Measurements from ENCODE around the gene FJX1.

The FJX1 gene

GRCh38 chr11:35580397-35580781 is 37.9 kb upstream of the FJX1 start:
- Histone ChIP-seq H3F3A (ENCODE audit: insufficient read depth, low read length) (no peaks in the 10 kb centered on the region), H3K4me3 (ENCODE audit: low read depth, low read length, poor library complexity, severe bottlenecking) (no peak overlapping the region), H3K9me2 (ENCODE audit: low read depth, low read length) (no peaks in the 10 kb centered on the region), H3K9ac (ENCODE audit: low read length) (no peak overlapping the region), H3K27me3 (ENCODE audit: insufficient read depth, low read length) (no peaks in the 10 kb centered on the region), H3K9me3 (ENCODE audit: low read length) (no peaks in the 10 kb centered on the region), H3K4me2 (ENCODE audit: low read length) (no peak overlapping the region), H2AFZ (ENCODE audit: low read length) (no peak overlapping the region), H4K20me1 (ENCODE audit: insufficient read depth, low read length) (no peaks in the 10 kb centered on the region), H3K36me3 (ENCODE audit: insufficient read depth, low read length) (no peaks in the 10 kb centered on the region), H3K4me1 (ENCODE audit: insufficient read depth, low read length, severe bottlenecking) (no peaks in the 10 kb centered on the region), H3K27ac (ENCODE audit: low read depth, low read length, poor library complexity, severe bottlenecking) (no peak overlapping the region), H3K79me2 (ENCODE audit: insufficient read depth, low read length) (no peaks in the 10 kb centered on the region)
- no peak for TF ChIP-seq EZH2 (IDR thresholded peaks at IDR 0.05; ENCODE audit: borderline replicate concordance, low read length)
- no peak for TF ChIP-seq CTCF (IDR thresholded peaks at IDR 0.05; ENCODE audit: low read length)

- H4K20me1 ChIP-seq (ENCODE audit: insufficient read depth, low read length) = no peaks in the 10 kb centered on the region
- H3K4me2 ChIP-seq (ENCODE audit: low read length) = no peak overlapping the region
- no peaks in the 10 kb centered on the region for H3F3A ChIP-seq (ENCODE audit: insufficient read depth, low read length)
- no peaks in the 10 kb centered on the region for H3K9me2 ChIP-seq (ENCODE audit: low read depth, low read length)
- H2AFZ ChIP-seq (ENCODE audit: low read length) = no peak overlapping the region
- TF ChIP-seq CTCF (IDR thresholded peaks at IDR 0.05; ENCODE audit: low read length) = no peak
- no peak for TF ChIP-seq EZH2 (IDR thresholded peaks at IDR 0.05; ENCODE audit: borderline replicate concordance, low read length)
- H3K4me3 ChIP-seq (ENCODE audit: low read depth, low read length, poor library complexity, severe bottlenecking) = no peak overlapping the region
- H3K36me3 ChIP-seq (ENCODE audit: insufficient read depth, low read length) = no peaks in the 10 kb centered on the region
- no peaks in the 10 kb centered on the region for H3K79me2 ChIP-seq (ENCODE audit: insufficient read depth, low read length)
- H3K9ac ChIP-seq (ENCODE audit: low read length) = no peak overlapping the region
- no peaks in the 10 kb centered on the region for H3K4me1 ChIP-seq (ENCODE audit: insufficient read depth, low read length, severe bottlenecking)
- no peaks in the 10 kb centered on the region for H3K27me3 ChIP-seq (ENCODE audit: insufficient read depth, low read length)
- no peak overlapping the region for H3K27ac ChIP-seq (ENCODE audit: low read depth, low read length, poor library complexity, severe bottlenecking)
- no peaks in the 10 kb centered on the region for H3K9me3 ChIP-seq (ENCODE audit: low read length)
Observed at GRCh38 chr11:35582033-35582432, 36.2 kb upstream of the FJX1 start.

- TF ChIP-seq CTCF (IDR thresholded peaks at IDR 0.05; ENCODE audit: low read length) = no peak
- TF ChIP-seq EZH2 (IDR thresholded peaks at IDR 0.05; ENCODE audit: borderline replicate concordance, low read length) = no peak
- no peaks in the 10 kb centered on the region for H3K27me3 ChIP-seq (ENCODE audit: insufficient read depth, low read length)
- no peaks in the 10 kb centered on the region for H3K4me1 ChIP-seq (ENCODE audit: insufficient read depth, low read length, severe bottlenecking)
- no peaks in the 10 kb centered on the region for H4K20me1 ChIP-seq (ENCODE audit: insufficient read depth, low read length)
- H3K79me2 ChIP-seq (ENCODE audit: insufficient read depth, low read length) = no peaks in the 10 kb centered on the region
- H3K27ac ChIP-seq (ENCODE audit: low read depth, low read length, poor library complexity, severe bottlenecking) = no peak overlapping the region
- H3K9ac ChIP-seq (ENCODE audit: low read length) = no peak overlapping the region
- H3K9me2 ChIP-seq (ENCODE audit: low read depth, low read length) = no peaks in the 10 kb centered on the region
- H3K36me3 ChIP-seq (ENCODE audit: insufficient read depth, low read length) = no peaks in the 10 kb centered on the region
- H2AFZ ChIP-seq (ENCODE audit: low read length) = no peak overlapping the region
- no peak overlapping the region for H3K4me2 ChIP-seq (ENCODE audit: low read length)
- no peaks in the 10 kb centered on the region for H3K9me3 ChIP-seq (ENCODE audit: low read length)
- H3F3A ChIP-seq (ENCODE audit: insufficient read depth, low read length) = no peaks in the 10 kb centered on the region
- no peak overlapping the region for H3K4me3 ChIP-seq (ENCODE audit: low read depth, low read length, poor library complexity, severe bottlenecking)
Observed at GRCh38 chr11:35583126-35583525, 35.1 kb upstream of the FJX1 start.
